C4-2B (cell line): ENCODE data around the gene PRKCB.

Source experiments
- H3K27ac ChIP-seq: fragments of 450-650 bp; 2 replicates; pipeline ENCODE4 v1.5.1; 2017
- ZFX ChIP-seq: fragments of 450-650 bp; IDR thresholded peaks from 2 replicates; pipeline ENCODE4 v1.6.1; 2017
- TF ChIP-seq, protein P1 (sequence below): fragments of 450-650 bp; conservative IDR thresholded peaks from 2 replicates; pipeline ENCODE4 v1.5.1; 2017; ENCODE audit warnings: mild to moderate bottlenecking

The PRKCB gene

DNA sequence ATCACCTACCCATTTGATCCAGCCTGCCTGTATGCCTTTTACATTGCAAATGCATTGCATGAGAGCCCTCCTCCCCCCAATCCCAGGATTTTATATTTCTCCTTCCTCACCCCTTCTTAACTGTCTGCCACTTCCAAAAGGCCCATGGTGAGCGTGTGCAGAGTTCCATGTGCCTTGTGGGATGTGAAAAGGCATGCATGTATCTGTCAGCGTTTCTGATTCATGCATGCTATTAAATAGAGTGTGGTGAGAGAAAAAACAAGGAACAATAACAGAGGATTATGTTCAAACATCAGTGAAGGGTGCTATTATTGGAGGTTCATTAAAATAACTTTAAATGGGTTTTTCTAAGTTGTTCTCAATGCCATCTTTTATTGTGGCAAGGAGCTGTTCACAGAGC, 359.4 kb downstream of the PRKCB start:
- H3K27ac ChIP-seq = no peak overlapping the region
- TF ChIP-seq, protein P1, sequence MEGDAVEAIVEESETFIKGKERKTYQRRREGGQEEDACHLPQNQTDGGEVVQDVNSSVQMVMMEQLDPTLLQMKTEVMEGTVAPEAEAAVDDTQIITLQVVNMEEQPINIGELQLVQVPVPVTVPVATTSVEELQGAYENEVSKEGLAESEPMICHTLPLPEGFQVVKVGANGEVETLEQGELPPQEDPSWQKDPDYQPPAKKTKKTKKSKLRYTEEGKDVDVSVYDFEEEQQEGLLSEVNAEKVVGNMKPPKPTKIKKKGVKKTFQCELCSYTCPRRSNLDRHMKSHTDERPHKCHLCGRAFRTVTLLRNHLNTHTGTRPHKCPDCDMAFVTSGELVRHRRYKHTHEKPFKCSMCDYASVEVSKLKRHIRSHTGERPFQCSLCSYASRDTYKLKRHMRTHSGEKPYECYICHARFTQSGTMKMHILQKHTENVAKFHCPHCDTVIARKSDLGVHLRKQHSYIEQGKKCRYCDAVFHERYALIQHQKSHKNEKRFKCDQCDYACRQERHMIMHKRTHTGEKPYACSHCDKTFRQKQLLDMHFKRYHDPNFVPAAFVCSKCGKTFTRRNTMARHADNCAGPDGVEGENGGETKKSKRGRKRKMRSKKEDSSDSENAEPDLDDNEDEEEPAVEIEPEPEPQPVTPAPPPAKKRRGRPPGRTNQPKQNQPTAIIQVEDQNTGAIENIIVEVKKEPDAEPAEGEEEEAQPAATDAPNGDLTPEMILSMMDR = no peak
- no peak for TF ChIP-seq ZFX

DNA sequence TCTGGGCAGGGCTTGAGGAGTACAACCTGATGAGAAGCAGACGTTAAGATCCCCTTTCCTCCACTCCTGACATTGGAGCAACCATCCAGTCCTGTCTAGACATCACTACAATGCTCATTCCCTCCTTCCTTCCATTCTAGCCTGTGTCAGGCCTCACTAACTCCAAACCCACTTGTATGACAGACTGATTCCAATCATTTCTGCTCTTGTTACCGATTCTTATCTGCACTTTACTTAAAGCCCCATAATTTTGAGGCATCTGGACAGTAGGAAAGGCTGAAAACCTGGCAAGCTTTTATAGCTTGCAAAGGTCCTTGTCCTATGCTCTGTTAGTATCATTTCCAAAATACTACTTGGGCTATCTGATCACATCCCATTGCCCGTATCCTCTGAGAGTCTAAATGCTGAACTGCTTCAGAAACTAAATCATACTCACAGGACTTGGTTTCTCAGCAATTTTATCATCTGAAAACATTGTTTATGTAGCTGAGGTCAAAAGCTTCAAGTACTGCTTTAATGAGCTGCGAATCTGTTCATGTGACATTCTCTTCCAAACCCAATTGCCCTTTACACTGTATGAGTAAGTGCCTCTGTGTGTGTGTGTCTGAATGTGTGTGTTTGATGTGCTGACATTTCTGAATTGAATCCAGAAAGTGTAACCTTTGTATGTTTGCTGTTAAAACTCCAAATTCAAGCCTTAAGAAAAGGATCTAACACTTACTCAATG, 363.2 kb downstream of the PRKCB start:
- TF ChIP-seq, protein P1 = no peak
- TF ChIP-seq ZFX = no peak

DNA sequence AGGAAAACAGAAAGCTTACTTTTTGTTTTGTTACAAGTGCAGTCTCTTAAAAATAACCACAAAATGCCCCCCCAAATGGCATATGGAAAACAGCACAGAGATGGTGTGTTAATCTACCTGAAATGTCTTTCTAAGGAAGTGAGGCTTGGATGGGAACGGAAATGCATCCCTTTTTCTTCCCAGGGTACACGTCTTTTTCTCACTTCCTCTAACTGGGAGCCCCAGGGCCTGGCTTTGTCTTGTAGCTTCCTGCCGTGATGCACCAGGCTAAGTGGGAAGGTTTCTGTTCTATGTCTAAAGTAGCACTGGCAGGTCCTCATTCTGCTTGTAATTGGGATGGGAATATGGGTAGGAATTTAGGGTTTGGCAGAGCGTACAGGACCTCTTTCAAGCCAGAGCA, 367.9 kb downstream of the PRKCB start:
- TF ChIP-seq, protein P1 = no peak
- no peak for TF ChIP-seq ZFX
- H3K27ac ChIP-seq = no peak overlapping the region

More for the DNA sequence above, 363.2 kb downstream of the PRKCB start:
- no peak overlapping the region for H3K27ac ChIP-seq

DNA sequence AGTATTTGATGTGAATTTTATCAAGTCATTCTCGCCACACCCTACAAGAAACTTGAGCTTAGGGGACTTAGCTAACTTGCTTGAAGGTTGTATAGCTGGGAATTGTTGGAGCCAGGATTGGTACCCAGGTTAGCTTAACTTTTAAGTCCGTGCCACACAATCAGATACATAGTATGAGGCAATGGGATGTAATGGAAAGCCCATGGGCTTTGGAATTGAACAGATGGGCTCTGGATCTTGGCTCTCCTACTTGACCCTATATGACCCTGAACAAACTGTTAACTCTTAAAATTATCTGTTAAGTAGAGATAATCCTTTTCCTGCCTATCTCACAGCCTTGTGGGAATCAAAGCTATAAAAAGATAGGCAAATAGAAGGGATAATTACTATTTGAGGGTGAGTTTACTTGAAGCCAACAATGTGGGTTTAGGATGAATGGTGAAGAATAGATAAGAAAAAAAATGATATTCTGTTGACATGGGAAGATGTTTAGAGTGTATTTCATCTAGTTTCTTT, 368.4 kb downstream of the PRKCB start:
- no peak for TF ChIP-seq ZFX
- TF ChIP-seq, protein P1 = no peak
- H3K27ac ChIP-seq = no peak overlapping the region

DNA sequence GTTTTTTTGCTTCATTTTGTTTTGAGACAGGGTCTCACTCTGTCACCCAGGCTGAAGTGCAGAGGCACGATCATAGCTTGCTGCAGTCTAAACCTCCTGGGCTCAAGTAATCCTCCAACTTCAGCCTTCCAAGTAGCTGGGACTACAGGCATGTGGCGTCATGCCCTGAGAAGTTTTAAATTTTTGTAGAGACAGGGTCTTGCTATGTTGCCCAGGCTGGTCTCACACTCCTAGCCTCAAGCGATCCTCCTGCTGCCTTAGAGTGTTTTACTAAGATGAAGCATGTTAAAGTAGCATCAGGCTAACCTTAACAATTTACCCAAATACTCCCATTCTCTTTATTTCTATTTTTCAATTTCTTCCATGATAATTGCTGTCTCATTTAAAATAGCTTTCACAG, 371.1 kb downstream of the PRKCB start:
- H3K27ac ChIP-seq = no peak overlapping the region
- no peak for TF ChIP-seq ZFX
- TF ChIP-seq, protein P1 = no peak

DNA sequence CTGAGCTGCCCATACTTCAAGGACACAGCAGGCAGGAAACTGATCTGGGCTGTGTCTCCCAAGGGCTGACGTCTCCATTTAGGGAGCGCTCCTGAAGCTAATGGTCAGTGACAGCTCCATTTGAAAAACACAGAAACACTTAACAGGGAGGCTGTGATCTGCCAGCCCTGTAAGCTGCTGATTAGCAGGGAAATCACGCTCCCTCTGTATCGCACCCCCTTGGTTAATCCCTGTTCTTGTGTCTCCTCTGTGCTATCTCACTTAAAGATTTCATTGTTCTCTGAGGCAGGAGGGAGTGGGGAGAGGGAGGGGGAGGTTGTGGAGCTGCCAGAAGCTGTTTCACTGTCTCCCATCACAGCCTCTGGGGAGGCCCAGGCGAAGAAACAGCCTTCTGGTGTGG, 372.9 kb downstream of the PRKCB start:
- TF ChIP-seq ZFX = no peak
- TF ChIP-seq, protein P1 = no peak
- H3K27ac ChIP-seq = no peak overlapping the region

DNA sequence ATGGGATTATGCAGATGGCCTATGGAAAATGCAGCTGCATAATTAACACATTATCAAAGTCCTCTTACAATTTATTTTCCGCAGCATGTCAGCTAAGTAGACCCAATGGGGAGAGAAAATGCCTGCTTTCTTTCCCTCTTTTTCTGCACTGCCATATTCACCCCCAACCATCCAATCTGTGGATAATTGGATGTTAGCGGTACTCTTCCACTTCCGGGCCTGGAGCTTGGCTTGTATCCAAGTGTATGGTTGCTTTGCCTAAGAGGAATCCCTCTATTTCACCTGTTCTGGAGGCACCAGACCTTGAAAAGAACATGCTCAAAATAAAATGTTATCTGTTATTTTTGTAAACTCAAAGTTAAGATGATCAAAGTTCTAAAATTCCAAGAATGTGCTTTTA, 379.2 kb downstream of the PRKCB start:
- no peak overlapping the region for H3K27ac ChIP-seq
- TF ChIP-seq ZFX = no peak
- TF ChIP-seq, protein P1 = no peak
